AG09309 (cell line): ENCODE data around the gene NPC2.

Experiments used
- DNase-seq: peaks from one replicate; pipeline ENCODE4 v3.0.0-alpha.2; 2010; ENCODE audit warnings: low read depth
- H3K4me3 ChIP-seq: 2 replicates; pipeline ENCODE4 v1.5.1; 2011; ENCODE audit warnings: mild to moderate bottlenecking, low read depth, low read length, moderate library complexity; ENCODE audit not compliant: control insufficient read depth
- TF ChIP-seq, protein P1 (sequence below): IDR thresholded peaks from 2 replicates; pipeline ENCODE4 v1.5.1; 2011; ENCODE audit warnings: mild to moderate bottlenecking, low read depth, low read length, inconsistent platforms; ENCODE audit not compliant: insufficient read depth, control insufficient read depth; ENCODE audit errors: missing control alignments

NPC2 gene

DNA sequence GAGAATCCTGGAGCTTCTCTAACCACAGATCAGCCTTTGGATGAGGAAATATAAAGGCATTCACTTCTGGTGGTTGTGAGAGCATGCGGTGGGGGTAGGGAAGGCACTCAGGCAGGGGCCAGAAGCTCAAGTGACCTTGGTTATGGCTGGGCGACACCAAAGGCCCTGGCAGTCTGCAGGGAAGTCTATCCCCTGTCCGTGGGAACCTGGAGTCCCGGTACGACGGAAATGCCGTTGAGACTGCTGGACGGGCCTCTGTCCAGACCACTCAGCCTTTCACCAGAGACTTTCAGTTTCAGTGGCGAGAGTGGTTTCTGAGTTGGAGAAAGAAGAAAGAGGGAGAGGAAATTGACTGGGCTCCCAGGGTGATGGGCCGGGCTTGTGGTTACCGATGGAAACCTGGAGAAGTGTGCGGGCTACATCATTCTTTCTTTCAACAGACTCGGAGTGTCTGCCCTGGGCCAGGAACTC lies 21.4 kb upstream of the NPC2 start:
- peak; percentile 61 for DNase-seq

DNA sequence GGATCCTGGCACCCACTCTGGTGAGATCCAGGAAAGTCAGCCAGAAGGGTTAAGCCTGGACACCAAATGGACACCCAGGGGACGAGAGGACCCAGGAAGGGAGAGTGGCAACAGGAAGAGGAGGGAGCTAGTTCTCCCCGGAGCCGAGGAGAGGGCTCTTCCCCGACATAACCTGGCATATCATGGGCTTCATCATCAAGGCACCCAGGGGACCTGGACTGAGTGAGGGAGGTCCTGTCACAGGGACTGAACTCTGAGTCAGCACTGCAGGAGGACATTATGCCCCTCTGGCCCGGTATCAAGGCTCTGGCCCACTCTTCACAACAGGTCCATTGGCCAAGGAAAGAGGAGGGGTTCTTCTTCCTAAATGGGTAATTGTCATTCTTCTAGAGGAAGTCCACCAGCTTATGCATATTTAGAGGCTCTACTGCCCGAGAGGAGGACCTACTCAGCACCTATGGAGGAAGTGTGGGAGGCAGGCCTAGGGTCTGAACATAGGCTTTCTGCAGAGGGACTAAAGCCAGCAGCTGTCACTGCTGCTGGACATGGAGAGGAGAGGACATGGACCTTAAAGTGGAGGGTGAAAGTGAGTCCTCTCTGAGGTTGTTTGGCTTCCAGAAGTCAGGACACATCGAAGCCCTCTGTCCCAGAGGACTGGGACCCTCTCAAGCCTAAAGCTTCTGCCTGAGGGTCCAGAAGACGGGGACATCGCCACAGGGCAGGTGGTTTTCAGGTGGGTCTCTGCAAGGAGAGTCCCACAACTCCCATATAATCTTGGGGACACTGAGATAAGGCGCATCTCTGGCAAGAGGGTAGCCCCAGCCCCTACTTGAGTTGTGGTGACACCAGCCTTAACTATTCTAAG lies 19.1 kb upstream of the NPC2 start:
- TF ChIP-seq, protein P1, sequence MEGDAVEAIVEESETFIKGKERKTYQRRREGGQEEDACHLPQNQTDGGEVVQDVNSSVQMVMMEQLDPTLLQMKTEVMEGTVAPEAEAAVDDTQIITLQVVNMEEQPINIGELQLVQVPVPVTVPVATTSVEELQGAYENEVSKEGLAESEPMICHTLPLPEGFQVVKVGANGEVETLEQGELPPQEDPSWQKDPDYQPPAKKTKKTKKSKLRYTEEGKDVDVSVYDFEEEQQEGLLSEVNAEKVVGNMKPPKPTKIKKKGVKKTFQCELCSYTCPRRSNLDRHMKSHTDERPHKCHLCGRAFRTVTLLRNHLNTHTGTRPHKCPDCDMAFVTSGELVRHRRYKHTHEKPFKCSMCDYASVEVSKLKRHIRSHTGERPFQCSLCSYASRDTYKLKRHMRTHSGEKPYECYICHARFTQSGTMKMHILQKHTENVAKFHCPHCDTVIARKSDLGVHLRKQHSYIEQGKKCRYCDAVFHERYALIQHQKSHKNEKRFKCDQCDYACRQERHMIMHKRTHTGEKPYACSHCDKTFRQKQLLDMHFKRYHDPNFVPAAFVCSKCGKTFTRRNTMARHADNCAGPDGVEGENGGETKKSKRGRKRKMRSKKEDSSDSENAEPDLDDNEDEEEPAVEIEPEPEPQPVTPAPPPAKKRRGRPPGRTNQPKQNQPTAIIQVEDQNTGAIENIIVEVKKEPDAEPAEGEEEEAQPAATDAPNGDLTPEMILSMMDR: no peak
- no peak overlapping the region for H3K4me3 ChIP-seq
- DNase-seq: no peak

More for the DNA sequence above, 21.4 kb upstream of the NPC2 start:
- no peak overlapping the region for H3K4me3 ChIP-seq
- TF ChIP-seq, protein P1: no peak

DNA sequence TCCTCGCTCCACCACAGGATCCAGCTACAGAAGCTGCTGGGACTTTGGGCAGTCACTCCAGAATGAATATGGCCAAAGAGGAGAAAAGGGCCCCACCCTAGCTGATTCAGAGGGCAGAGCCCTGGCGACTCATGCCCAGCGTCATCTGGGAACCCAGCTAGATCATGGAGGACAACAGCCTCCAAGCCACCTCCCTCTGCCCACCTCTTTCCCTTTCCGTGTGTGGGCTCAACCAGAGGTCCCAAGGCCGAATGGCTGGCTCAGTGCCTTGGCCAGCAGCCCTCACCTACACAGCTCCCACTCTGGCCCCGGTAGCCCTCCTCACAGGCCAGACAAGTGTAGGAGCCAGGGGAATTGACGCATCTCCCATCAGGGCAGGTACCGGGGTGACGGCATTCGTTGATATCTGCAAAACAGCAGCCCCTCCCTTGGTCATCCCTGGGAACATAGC lies 17.9 kb upstream of the NPC2 start:
- DNase-seq: no peak
- H3K4me3 ChIP-seq: no peak overlapping the region

DNA sequence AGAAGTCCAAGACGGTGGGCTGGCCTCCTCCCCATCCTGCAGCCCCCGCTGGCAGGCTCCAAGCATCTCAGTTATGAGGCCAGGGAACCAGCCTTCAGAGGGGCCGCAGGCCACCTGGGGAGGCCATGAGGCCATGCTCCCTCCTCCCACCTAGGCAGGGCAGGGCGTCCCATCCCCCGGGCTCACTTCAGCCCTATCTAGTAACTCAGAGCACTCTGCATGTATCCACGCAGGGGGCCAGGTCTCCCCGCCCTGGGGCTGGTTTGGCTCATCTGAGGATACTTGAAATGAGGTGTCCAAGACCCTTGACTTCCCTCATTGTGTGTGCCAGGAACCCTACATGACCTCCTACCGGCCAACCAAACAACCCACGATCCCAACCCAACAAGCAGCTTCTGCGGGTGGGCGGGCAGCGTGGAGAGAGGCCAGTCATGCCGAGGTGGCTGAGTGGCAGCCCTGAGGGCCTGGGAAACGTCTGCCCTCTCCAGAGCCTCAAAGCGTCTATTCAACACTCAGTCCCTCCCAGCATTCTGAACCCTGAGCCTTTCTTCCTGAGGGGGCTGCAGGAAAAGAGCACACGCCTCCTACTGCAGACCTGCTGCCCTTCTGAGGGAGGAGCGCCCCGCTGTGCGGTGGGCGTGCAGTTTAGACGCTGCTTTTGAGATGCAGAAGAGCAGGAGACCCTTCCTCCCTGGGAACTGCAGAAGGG lies 17.3 kb upstream of the NPC2 start:
- TF ChIP-seq, protein P1: no peak
- H3K4me3 ChIP-seq: no peak overlapping the region
- DNase-seq: no peak

More for the DNA sequence above, 17.9 kb upstream of the NPC2 start:
- TF ChIP-seq, protein P1: no peak

DNA sequence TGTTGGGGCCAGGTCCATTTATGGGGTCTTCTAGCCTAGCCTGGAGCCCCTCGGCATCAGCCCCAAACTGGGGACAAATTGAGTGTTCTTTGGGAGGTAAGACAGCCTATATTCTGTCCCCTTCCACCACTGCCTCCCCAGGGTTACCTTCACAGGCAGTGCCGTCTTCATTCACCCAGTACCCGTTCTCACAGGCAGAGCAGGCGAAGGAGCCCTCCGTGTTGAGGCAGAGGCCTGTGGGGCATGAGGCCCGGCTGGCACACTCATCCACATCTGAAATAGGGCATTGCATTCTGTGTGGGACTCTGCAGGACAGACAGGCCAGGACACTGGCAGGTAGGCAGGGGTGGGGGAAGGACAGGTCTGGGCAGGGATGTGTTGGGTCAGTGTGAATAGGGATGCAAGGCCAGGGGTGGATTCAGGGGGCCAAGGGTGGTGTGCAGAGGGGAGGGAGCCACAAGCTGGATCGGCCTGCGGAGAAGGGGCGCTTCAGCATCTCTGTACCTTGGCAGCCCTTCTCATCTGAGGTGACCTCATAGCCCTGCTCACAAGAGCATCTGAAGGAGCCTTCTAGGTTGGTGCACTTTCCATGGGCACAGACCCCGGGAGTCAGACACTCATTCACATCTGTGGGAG lies 16.6 kb upstream of the NPC2 start:
- no peak overlapping the region for H3K4me3 ChIP-seq
- TF ChIP-seq, protein P1: no peak
- no peak for DNase-seq

DNA sequence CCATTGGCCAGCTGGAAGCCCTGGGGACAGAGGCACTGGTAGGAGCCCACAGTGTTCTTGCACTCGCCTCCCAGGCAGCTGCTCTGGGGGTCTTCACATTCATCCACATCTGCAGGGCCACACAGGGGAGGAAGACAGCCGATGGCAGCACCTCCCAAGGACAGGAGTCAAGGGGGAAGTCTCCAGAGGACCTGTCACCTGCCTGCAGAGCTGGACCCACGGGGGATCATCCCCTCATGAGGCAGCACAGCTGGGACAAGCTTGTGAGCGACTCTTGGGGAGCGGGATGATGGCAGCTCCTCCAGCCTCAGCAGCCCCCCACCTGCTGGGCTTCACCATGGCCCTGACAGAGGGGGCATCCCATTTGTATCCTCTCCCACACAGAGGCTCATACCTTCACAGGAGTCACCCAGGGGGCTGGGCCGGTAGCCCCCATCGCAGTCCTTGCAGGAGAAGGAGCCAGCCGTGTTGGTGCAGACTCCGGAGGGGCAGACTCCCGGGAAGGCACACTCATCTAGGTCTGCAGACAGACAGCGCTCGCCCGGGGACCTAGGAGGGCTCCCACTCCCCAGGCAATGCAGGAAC lies 15.8 kb upstream of the NPC2 start:
- TF ChIP-seq, protein P1: no peak
- no peak for DNase-seq
- no peak overlapping the region for H3K4me3 ChIP-seq
